SK-N-SH treated with all-trans-retinoic acid at 6 μM for 48 hours (cell line): ENCODE results near the gene WNT5A.

ENCODE experiments used
- ATAC-seq: fragments of 200-7000 bp; cut with Tn5 transposase; 3 replicates; pipeline ENCODE4 v1.9.1; 2020; ENCODE audit warnings: mild to moderate bottlenecking, moderate library complexity
- ARNTL ChIP-seq: fragments of 450-650 bp; formaldehyde crosslinking; IDR thresholded peaks from 2 replicates; pipeline ENCODE4 v1.5.0; 2020; ENCODE audit warnings: low read depth, mild to moderate bottlenecking, moderate library complexity, borderline replicate concordance
- BACH2 ChIP-seq: fragments of 250-450 bp; sonication (Bioruptor Pico); IDR thresholded peaks from 2 replicates; pipeline ENCODE4 v1.9.0; 2021; ENCODE audit warnings: mild to moderate bottlenecking, borderline replicate concordance
- CREB5 ChIP-seq: fragments of 250-450 bp; sonication (Bioruptor Pico); IDR thresholded peaks from 2 replicates; pipeline ENCODE4 v1.5.1; 2020; ENCODE audit warnings: low read depth, mild to moderate bottlenecking, moderate library complexity
- CSDC2 ChIP-seq: fragments of 250-450 bp; sonication (Bioruptor Pico); IDR thresholded peaks from 2 replicates; pipeline ENCODE4 v1.5.0; 2020; ENCODE audit warnings: mild to moderate bottlenecking, moderate library complexity
- CSRNP3 ChIP-seq: fragments of 250-450 bp; sonication (Bioruptor Pico); IDR thresholded peaks from 2 replicates; pipeline ENCODE4 v1.5.1; 2021; ENCODE audit warnings: mild to moderate bottlenecking, moderate library complexity
- ESRRG ChIP-seq: fragments of 250-450 bp; sonication (Bioruptor Pico); IDR thresholded peaks from 2 replicates; pipeline ENCODE4 v1.6.1; 2021; ENCODE audit warnings: mild to moderate bottlenecking
- GLIS3 ChIP-seq: fragments of 250-450 bp; sonication (Bioruptor Pico); IDR thresholded peaks from 2 replicates; pipeline ENCODE4 v1.5.0; 2020; ENCODE audit warnings: mild to moderate bottlenecking, moderate library complexity
- ISL1 ChIP-seq: fragments of 250-450 bp; sonication (Bioruptor Pico); IDR thresholded peaks from 2 replicates; pipeline ENCODE4 v2.1.2; 2022; ENCODE audit warnings: mild to moderate bottlenecking, moderate library complexity
- OSR1 ChIP-seq: fragments of 250-450 bp; sonication (Bioruptor Pico); IDR thresholded peaks from 2 replicates; pipeline ENCODE4 v1.8.0; 2022; ENCODE audit warnings: moderate library complexity, mild to moderate bottlenecking, inconsistent platforms
- PATZ1 ChIP-seq: fragments of 250-450 bp; sonication (Bioruptor Pico); IDR thresholded peaks from 2 replicates; pipeline ENCODE4 v1.8.0; 2020; ENCODE audit warnings: mild to moderate bottlenecking, moderate library complexity, borderline replicate concordance
- POU6F1 ChIP-seq: fragments of 250-450 bp; sonication (Bioruptor Pico); IDR thresholded peaks from 2 replicates; pipeline ENCODE4 v1.8.0; 2021; ENCODE audit warnings: low read depth, mild to moderate bottlenecking, moderate library complexity, borderline replicate concordance
- PPARA ChIP-seq: fragments of 250-450 bp; sonication (Bioruptor Pico); IDR thresholded peaks from 2 replicates; pipeline ENCODE4 v1.5.0; 2020; ENCODE audit warnings: mild to moderate bottlenecking, borderline replicate concordance
- RARB ChIP-seq: fragments of 250-450 bp; sonication (Bioruptor Pico); IDR thresholded peaks from 2 replicates; pipeline ENCODE4 v1.8.0; 2021; ENCODE audit warnings: mild to moderate bottlenecking, moderate library complexity
- SNAI2 ChIP-seq: fragments of 250-450 bp; sonication (Bioruptor Pico); IDR thresholded peaks from 2 replicates; pipeline ENCODE4 v1.5.0; 2020; ENCODE audit warnings: mild to moderate bottlenecking, moderate library complexity
- TCF4 ChIP-seq: fragments of 250-450 bp; sonication (Bioruptor Pico); IDR thresholded peaks from 2 replicates; pipeline ENCODE4 v1.8.0; 2021; ENCODE audit warnings: mild to moderate bottlenecking, moderate library complexity, borderline replicate concordance
- TOX ChIP-seq: fragments of 250-450 bp; sonication (Bioruptor Pico); IDR thresholded peaks from 2 replicates; pipeline ENCODE4 v1.8.0; 2021; ENCODE audit warnings: mild to moderate bottlenecking, moderate library complexity, borderline replicate concordance
- TSHZ2 ChIP-seq: fragments of 250-450 bp; sonication (Bioruptor Pico); IDR thresholded peaks from 2 replicates; pipeline ENCODE4 v1.5.0; 2020; ENCODE audit warnings: mild to moderate bottlenecking, moderate library complexity
- ZC3H10 ChIP-seq: fragments of 250-450 bp; sonication (Bioruptor Pico); IDR thresholded peaks from 2 replicates; pipeline ENCODE4 v1.5.1; 2021; ENCODE audit warnings: mild to moderate bottlenecking, moderate library complexity
- ZFP3 ChIP-seq: fragments of 250-450 bp; sonication (Bioruptor Pico); IDR thresholded peaks from 2 replicates; pipeline ENCODE4 v1.5.0; 2020; ENCODE audit warnings: mild to moderate bottlenecking, moderate library complexity
- ZNF565 ChIP-seq: fragments of 450-650 bp; formaldehyde crosslinking; conservative IDR thresholded peaks from 2 replicates; pipeline ENCODE4 v1.5.0; 2020; ENCODE audit warnings: low read depth, mild to moderate bottlenecking, moderate library complexity
- ZNF70 ChIP-seq: fragments of 450-650 bp; formaldehyde crosslinking; IDR thresholded peaks from 2 replicates; pipeline ENCODE4 v1.5.0; 2020; ENCODE audit warnings: mild to moderate bottlenecking, moderate library complexity
- ZNF8 ChIP-seq: fragments of 450-650 bp; formaldehyde crosslinking; IDR thresholded peaks from 2 replicates; pipeline ENCODE4 v1.5.0; 2020; ENCODE audit warnings: mild to moderate bottlenecking, moderate library complexity

The WNT5A gene

GRCh38 chr3:55512571-55513343 is 25.7 kb upstream of the WNT5A start:
- TF ChIP-seq PPARA (no peak), ZNF8 (CRISPR knock-in tag) (no peak), TSHZ2 (CRISPR knock-in tag) (no peak), OSR1 (CRISPR knock-in tag) (no peak), ESRRG (no peak), ARNTL (CRISPR knock-in tag) (no peak)

GRCh38 chr3:55511895-55512570 is 24.9 kb upstream of the WNT5A start:
- TF ChIP-seq ARNTL (CRISPR knock-in tag) (no peak), ZNF70 (CRISPR knock-in tag) (no peak), CSRNP3 (CRISPR knock-in tag) (no peak), TCF4 (CRISPR knock-in tag) (no peak), PPARA (no peak), RARB (CRISPR knock-in tag) (no peak), SNAI2 (CRISPR knock-in tag) (no peak), GLIS3 (no peak), CREB5 (CRISPR knock-in tag) (no peak), ZC3H10 (CRISPR knock-in tag) (no peak), OSR1 (CRISPR knock-in tag) (no peak), ZNF8 (CRISPR knock-in tag) (no peak), ISL1 (CRISPR knock-in tag) (no peak), BACH2 (no peak), CSDC2 (CRISPR knock-in tag) (no peak), POU6F1 (no peak), TOX (CRISPR knock-in tag) (no peak), ESRRG (no peak), ZNF565 (CRISPR knock-in tag) (no peak)
- ATAC-seq: peak; percentile 95

More at GRCh38 chr3:55512571-55513343, 25.7 kb upstream of the WNT5A start:
- peak; percentile 37; the same call in 2 of the 3 replicates for ATAC-seq

- ATAC-seq: no peak
- no peak for TF ChIP-seq PATZ1 (CRISPR knock-in tag)
- no peak for TF ChIP-seq BACH2
- no peak for TF ChIP-seq TSHZ2 (CRISPR knock-in tag)
- no peak for TF ChIP-seq ESRRG
- no peak for TF ChIP-seq OSR1 (CRISPR knock-in tag)
- no peak for TF ChIP-seq ZC3H10 (CRISPR knock-in tag)
- TF ChIP-seq TCF4 (CRISPR knock-in tag): no peak
- TF ChIP-seq CSRNP3 (CRISPR knock-in tag): no peak
- TF ChIP-seq ZNF565 (CRISPR knock-in tag): no peak
- no peak for TF ChIP-seq ARNTL (CRISPR knock-in tag)
- TF ChIP-seq ZFP3 (CRISPR knock-in tag): no peak
Observed at GRCh38 chr3:55508335-55508734, 21.2 kb upstream of the WNT5A start.
